C4-2B (cell line): ENCODE measurements around the gene UVSSA.
"Not testable (repeated sequence)": the region's sequence is repeated elsewhere in the genome, so short reads cannot be mapped to it uniquely, and the experiment has no call there.

ENCODE experiments used
- H3K27ac ChIP-seq: fragments of 450-650 bp; 2 replicates; pipeline ENCODE4 v1.5.1; 2017
- CTCF ChIP-seq: fragments of 450-650 bp; conservative IDR thresholded peaks from 2 replicates; pipeline ENCODE4 v1.5.1; 2017; ENCODE audit warnings: mild to moderate bottlenecking
- ZFX ChIP-seq: fragments of 450-650 bp; IDR thresholded peaks from 2 replicates; pipeline ENCODE4 v1.6.1; 2017

The UVSSA gene

GRCh38 chr4:1393866-1394265 lies 46.9 kb downstream of the UVSSA start:
- H3K27ac ChIP-seq, result no peak overlapping the region
- TF ChIP-seq ZFX (no peak), CTCF (no peak)

GRCh38 chr4:1394554-1395388 lies 47.8 kb downstream of the UVSSA start:
- H3K27ac ChIP-seq, result not testable (repeated sequence)

DNA sequence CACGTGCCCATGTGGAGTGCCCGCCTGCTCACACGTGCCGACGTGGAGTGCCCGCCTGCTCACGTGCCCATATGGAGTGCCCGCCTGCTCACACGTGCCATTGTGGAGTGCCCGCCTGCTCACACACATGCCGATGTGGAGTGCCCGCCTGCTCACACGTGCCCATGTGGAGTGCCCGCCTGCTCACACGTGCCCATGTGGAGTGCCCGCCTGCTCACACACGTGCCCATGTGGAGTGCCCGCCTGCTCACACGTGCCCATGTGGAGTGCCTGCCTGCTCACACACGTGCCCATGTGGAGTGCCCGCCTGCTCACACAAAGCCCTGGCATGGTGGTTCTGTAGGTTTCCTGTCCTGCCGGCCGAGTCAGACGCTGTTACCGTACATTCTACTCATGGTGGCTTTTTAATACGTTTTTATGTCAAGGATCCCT lies 48.4 kb downstream of the UVSSA start:
- not testable (repeated sequence) for H3K27ac ChIP-seq

DNA sequence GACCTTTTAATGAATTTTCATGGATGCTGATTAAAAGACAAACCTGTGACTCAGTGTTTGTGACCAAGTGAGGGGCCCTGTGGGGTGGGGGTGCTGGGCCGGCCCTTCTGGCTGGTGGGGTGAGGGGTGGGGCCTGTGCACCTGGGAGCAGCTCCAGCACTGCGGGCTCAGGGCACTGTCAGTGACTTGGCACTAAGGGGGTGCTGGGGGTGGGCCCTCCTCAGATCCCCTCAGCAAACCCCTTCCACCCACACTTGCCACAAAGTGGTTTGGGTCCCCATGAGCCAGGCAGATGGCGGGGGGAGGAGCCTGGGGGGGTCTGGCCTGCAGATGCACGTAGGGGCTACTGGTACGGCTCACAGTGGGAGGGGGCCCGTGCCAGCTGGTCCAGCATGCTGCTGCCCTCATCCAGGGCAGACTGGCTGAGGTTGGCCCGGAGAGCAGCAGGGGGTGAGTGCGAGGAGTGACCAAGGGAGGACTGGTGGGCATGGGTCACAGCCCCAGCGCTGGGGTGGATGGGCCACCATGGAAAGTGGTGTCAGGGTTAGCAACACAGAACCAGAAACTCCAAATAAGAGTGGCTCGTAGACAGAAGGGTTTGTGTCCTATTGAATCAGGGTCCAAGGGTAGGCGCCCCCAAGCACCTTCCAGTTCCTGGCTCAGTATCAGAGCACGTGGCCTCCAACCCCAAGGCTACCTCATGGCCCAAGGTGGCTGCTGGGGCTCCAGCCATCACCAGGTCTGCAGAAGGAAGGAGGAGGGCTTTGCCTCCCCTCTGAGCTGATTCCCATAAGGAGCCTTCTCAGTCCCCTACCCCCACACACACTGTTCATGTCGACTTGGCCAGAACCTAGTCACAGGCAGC lies 49.2 kb downstream of the UVSSA start:
- H3K27ac ChIP-seq, result no peak overlapping the region
- TF ChIP-seq ZFX (no peak), CTCF (no peak)

GRCh38 chr4:1396806-1397455 lies 49.9 kb downstream of the UVSSA start:
- no peak for TF ChIP-seq CTCF
- H3K27ac ChIP-seq, result no peak overlapping the region

- no peak overlapping the region for H3K27ac ChIP-seq
- TF ChIP-seq ZFX (no peak), CTCF (no peak)
These were observed 51.9 kb downstream of the UVSSA start for GRCh38 chr4:1398681-1399507.

GRCh38 chr4:1399508-1400190 lies 52.6 kb downstream of the UVSSA start:
- H3K27ac ChIP-seq, result no peak overlapping the region
- TF ChIP-seq CTCF (no peak), ZFX (no peak)
